DND-41 (cell line): ENCODE results near the gene ZNF783.

Source experiments
- ATAC-seq: fragments of 200-7000 bp; cut with Tn5 transposase; 3 replicates; pipeline ENCODE4 v1.9.1; 2021; ENCODE audit warnings: low read depth; ENCODE audit not compliant: insufficient read depth
- DNase-seq: peaks from one replicate; pipeline ENCODE4 v3.0.0-alpha.2; 2020
- H2AFZ ChIP-seq: 2 replicates; pipeline ENCODE4 v1.6.0; 2012; ENCODE audit warnings: low read depth, low read length
- H3K27ac ChIP-seq: 2 replicates; pipeline ENCODE4 v1.5.1; 2012; ENCODE audit warnings: low read length, inconsistent platforms
- H3K27me3 ChIP-seq: fragments of 200-600 bp; sonication (generic); 2 replicates; pipeline ENCODE4 v1.6.0; 2012; ENCODE audit warnings: low read length, mild to moderate bottlenecking, inconsistent platforms; ENCODE audit not compliant: insufficient read depth, poor library complexity
- H3K36me3 ChIP-seq: 2 replicates; pipeline ENCODE4 v1.5.1; 2012; ENCODE audit warnings: low read length, inconsistent platforms; ENCODE audit not compliant: insufficient read depth
- H3K4me1 ChIP-seq: 2 replicates; pipeline ENCODE4 v1.5.1; 2012; ENCODE audit warnings: mild to moderate bottlenecking, low read length; ENCODE audit not compliant: insufficient read depth
- H3K4me2 ChIP-seq: 2 replicates; pipeline ENCODE4 v1.6.0; 2012; ENCODE audit warnings: mild to moderate bottlenecking, moderate library complexity, low read length, inconsistent platforms; ENCODE audit not compliant: insufficient read depth
- H3K4me3 ChIP-seq, 2 experiments: fragments of 200-600 bp in 1 of 2; shearing (Covaris generic) in 1 of 2; 2 replicates each; pipeline ENCODE4 v1.5.1; 2012 to 2016; ENCODE audit warnings: inconsistent platforms in 2 of 2, low read length in 2 of 2, mild to moderate bottlenecking in 2 of 2, low read depth in 1 of 2, moderate library complexity in 1 of 2
- H3K79me2 ChIP-seq: 2 replicates; pipeline ENCODE4 v1.6.0; 2012; ENCODE audit warnings: low read length, inconsistent platforms; ENCODE audit not compliant: insufficient read depth
- H3K9ac ChIP-seq: 2 replicates; pipeline ENCODE4 v1.6.0; 2012; ENCODE audit warnings: low read depth, mild to moderate bottlenecking, inconsistent platforms, low read length, moderate library complexity
- H3K9me3 ChIP-seq: 2 replicates; pipeline ENCODE4 v1.5.1; 2012; ENCODE audit warnings: low read length, moderate library complexity, mild to moderate bottlenecking, inconsistent platforms; ENCODE audit not compliant: insufficient read depth, severe bottlenecking
- H4K20me1 ChIP-seq: 2 replicates; pipeline ENCODE4 v1.6.0; 2012; ENCODE audit warnings: low read length; ENCODE audit not compliant: insufficient read depth
- CTCF ChIP-seq: IDR thresholded peaks from 2 replicates; pipeline ENCODE4 v1.5.1; 2012; ENCODE audit warnings: borderline replicate concordance, low read length, moderate library complexity, mild to moderate bottlenecking; ENCODE audit not compliant: poor library complexity, severe bottlenecking; ENCODE audit errors: extremely low read depth
- EZH2 ChIP-seq: IDR thresholded peaks from 3 replicates; pipeline ENCODE4 v1.6.1; 2012; ENCODE audit warnings: borderline replicate concordance, low read depth, mild to moderate bottlenecking, moderate library complexity, low read length, inconsistent platforms; ENCODE audit not compliant: severe bottlenecking

Gene ZNF783

GRCh38 chr7:149293946-149294633 is 32.1 kb downstream of the ZNF783 start:
- TF ChIP-seq CTCF (no peak), EZH2 (no peak)
- Histone ChIP-seq H2AFZ (no peak overlapping the region), H3K9ac (no peak overlapping the region), H3K4me2 (no peak overlapping the region), H3K4me3 (no peak overlapping the region), H3K9me3 (no peaks in the 10 kb centered on the region), H3K4me1 (no peaks in the 10 kb centered on the region), H3K27me3 (no peaks in the 10 kb centered on the region), H3K79me2 (no peaks in the 10 kb centered on the region), H3K27ac (no peak overlapping the region), H3K36me3 (no peaks in the 10 kb centered on the region), H4K20me1 (no peaks in the 10 kb centered on the region)
- DNase-seq, result no peak
- no peak for ATAC-seq

GRCh38 chr7:149294634-149295480 is 32.9 kb downstream of the ZNF783 start:
- Histone ChIP-seq H3K9ac (no peak overlapping the region), H3K4me1 (no peaks in the 10 kb centered on the region), H2AFZ (no peak overlapping the region), H4K20me1 (no peaks in the 10 kb centered on the region), H3K9me3 (no peaks in the 10 kb centered on the region), H3K36me3 (no peaks in the 10 kb centered on the region), H3K79me2 (no peaks in the 10 kb centered on the region), H3K27me3 (no peaks in the 10 kb centered on the region), H3K4me2 (no peak overlapping the region), H3K27ac (no peak overlapping the region), H3K4me3 (no peak overlapping the region)
- no peak for DNase-seq
- TF ChIP-seq CTCF, result no peak
- no peak for TF ChIP-seq EZH2
- ATAC-seq, result no peak

GRCh38 chr7:149295481-149295850 is 33.5 kb downstream of the ZNF783 start:
- Histone ChIP-seq H3K27me3 (no peaks in the 10 kb centered on the region), H3K4me3 (no peak overlapping the region), H3K27ac (no peak overlapping the region), H3K4me2 (no peak overlapping the region), H3K79me2 (no peaks in the 10 kb centered on the region), H3K36me3 (no peaks in the 10 kb centered on the region), H2AFZ (no peak overlapping the region), H3K9me3 (no peaks in the 10 kb centered on the region), H3K9ac (no peak overlapping the region), H3K4me1 (no peaks in the 10 kb centered on the region), H4K20me1 (no peaks in the 10 kb centered on the region)
- TF ChIP-seq CTCF (no peak), EZH2 (no peak)
- no peak for ATAC-seq
- no peak for DNase-seq
